ENCODE results near the gene AMOTL2.

AMOTL2 gene

DNA sequence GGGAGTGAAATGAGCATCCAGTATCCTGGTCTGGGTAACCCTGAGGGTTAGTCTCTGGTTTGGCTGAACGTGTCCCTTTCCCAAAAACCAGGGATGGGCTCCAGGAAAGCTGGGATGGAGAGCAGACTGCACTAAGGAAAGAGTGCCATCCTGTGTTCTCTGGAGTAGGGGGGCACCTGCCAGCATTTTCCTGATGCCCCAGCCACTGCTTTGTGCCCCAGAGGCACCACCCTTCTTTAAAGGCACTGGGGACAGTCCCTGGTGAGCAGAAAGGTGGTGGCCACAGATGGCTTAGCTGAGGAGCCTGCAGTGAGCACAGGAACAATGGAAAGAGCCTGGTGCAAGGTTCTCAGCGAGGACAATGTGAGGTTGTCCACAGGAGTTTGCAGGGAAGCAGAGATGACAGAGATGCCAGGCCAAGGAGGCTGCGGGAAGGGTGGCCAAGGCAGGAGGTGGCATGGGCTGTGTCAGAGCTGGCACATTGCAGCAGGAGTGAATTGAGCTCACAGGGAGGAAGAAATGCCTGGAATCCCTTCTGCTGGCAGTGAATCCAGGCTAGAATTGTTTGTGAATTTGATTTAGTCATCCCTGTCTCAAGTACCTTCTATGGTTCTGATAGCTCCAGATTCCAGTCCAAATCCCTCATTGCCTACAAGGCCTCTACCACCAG is 39.9 kb downstream of the AMOTL2 start:
- DNase-seq (ENCODE audit: low read depth in 2 of 2), result no peak

DNA sequence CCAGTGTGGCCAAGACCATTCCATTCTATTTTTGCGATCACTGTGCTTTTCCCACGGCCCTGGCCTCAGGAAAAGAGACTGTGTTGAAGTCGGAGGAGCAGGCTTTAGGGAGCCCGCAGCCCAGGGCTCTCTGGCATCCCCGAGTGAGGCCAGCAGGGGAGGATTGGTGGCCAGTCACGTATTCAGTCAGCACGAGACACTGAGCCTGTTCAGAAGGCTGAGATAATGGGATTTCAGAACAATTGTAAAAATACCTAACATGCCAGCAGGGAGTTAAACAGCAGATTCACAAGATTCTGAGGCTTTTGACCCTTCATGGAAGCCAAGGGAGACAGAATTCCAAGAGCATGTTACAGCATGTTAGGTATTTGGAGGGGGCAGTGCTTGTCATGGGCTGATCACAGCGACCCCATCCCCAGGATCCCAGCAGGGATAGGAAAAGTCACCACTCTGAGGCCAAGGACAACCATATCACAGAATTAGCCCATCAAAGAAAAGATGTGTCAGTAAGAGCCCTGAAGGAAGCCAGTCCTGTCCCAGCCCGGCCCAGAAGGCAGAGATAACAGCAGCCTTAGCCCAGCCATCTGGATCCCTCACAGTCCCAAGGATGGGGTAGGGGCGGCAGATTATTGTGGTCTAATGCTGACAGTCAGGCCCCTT is 40.6 kb downstream of the AMOTL2 start:
- DNase-seq (ENCODE audit: low read depth in 2 of 2), result no peak

DNA sequence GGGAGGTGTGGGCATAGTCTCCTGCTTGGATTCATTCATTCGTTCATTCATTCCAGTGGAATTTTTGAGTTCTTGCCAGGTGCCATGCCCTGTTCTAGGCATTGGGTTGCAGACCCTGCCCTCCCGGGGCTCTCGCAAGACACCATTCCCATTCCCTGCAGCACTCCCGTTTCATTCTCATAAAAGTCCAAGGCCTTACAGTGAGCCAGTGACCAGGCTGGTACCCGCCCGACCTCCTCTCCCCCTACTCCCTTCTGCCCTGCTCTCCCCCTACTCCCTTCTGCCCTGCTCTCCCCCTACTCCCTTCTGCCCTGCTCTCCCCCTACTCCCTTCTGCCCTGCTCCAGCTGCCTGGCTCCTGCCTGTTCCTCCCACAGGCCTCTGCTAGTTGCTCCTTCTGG is 41.9 kb downstream of the AMOTL2 start:
- DNase-seq (ENCODE audit: low read depth in 2 of 2), result no peak

DNA sequence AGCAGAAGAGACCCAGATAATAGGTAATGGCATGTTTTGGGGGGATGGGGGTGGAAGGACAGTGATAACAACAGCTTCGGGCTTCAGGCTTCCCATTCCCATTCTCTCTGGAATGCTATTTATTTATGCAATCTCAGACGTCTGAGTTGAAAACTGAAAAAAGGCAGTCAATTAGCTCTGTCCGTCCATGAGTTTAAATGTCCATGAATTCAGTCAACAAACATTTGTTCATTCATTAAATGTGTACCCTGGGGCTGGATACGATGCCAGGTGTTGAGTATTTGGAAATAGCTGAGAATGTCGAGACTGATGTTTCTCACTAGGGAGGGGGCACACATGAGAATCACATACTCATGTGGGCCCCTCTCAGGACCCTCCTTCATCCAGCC is 42.4 kb downstream of the AMOTL2 start:
- DNase-seq (ENCODE audit: low read depth in 2 of 2), result no peak

GRCh38 chr3:134330883-134331810 is 43.1 kb downstream of the AMOTL2 start:
- DNase-seq (ENCODE audit: low read depth in 2 of 2), result no peak

DNA sequence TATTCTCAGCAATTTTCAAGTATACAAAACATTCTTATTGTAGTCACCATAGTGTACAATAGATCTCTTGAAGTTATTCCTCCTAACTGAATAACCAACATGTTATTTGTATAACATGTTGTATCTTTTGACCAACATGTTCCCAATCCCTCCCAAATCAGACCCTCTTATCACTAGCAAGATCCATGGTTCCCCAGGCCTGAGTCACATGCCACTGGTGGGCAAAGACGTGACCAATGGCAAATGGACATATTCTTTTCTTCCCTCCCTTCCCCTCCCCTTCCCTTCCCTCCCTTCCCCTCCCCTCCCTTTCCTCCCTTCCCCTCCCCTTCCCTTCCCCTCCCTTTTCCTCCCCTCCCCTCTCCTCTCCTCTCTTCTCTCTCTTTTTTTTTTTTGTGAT is 45.4 kb downstream of the AMOTL2 start:
- DNase-seq (ENCODE audit: low read depth in 2 of 2), result no peak

GRCh38 chr3:134328147-134328591 is 46.1 kb downstream of the AMOTL2 start:
- DNase-seq (ENCODE audit: low read depth in 2 of 2), result no peak

- no peak for DNase-seq (ENCODE audit: low read depth in 2 of 2)
Measured at GRCh38 chr3:134327594-134327975, 46.7 kb downstream of the AMOTL2 start.

- DNase-seq (ENCODE audit: low read depth in 2 of 2), result no peak
Measured at GRCh38 chr3:134326760-134327593, 47.3 kb downstream of the AMOTL2 start.

- no peak for DNase-seq (ENCODE audit: low read depth in 2 of 2)
Measured at GRCh38 chr3:134326126-134326525, 48.1 kb downstream of the AMOTL2 start.

DNA sequence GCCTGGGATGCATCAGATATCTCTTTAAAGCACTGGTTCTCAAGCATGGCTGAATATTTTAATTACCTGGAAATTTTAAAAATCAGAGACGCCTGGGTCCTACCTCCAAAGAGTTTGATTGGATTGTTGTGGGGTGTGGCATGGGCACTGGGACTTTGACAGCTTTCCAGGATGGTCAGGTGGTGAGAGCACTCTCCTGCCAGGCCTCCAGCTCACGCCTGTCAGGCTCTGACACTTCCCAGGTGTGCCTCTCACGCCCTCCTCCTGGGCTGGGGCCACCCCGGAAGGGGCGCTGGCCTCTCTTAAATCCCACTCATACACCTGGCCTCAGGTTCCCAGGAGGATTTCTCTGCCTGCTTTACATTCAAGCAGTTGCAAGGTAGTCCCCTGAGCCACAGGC is 48.5 kb downstream of the AMOTL2 start:
- no peak for DNase-seq (ENCODE audit: low read depth in 2 of 2)

DNA sequence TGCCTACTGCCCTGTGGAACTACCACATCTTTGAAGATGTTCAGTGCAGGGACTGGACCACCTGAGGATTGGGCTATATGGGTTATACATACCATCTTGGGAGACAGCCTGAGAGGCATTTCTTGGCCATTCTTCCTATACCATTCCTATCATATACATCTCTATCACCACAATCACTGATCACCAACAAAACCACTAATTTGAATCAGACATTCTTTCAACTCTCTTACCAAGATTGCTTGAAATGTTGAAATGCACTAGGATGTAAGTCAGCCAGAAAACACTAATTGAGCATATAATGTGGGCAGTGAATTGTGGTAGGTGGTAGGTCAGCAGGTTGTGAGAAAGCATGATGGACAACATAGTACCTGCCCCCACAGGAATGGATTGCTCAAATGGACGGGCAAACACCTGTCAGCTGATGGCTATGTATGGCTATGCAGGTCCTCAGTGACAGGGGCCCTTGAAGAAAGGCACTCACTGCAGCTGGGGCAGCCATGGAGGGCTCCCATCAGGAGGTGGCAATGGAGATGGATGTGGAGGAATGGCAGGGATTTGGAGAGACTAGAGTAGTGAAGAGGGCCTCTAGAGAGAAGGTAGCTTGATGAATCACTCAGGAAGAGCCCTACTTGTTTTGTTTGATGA is 49.1 kb downstream of the AMOTL2 start:
- no peak for DNase-seq (ENCODE audit: low read depth in 2 of 2)

- DNase-seq (ENCODE audit: low read depth in 2 of 2), result no peak
Measured at GRCh38 chr3:134323966-134324962, 50.0 kb downstream of the AMOTL2 start.

- no peak for DNase-seq (ENCODE audit: low read depth in 2 of 2)
Measured at GRCh38 chr3:134322286-134322685, 52.0 kb downstream of the AMOTL2 start.

DNA sequence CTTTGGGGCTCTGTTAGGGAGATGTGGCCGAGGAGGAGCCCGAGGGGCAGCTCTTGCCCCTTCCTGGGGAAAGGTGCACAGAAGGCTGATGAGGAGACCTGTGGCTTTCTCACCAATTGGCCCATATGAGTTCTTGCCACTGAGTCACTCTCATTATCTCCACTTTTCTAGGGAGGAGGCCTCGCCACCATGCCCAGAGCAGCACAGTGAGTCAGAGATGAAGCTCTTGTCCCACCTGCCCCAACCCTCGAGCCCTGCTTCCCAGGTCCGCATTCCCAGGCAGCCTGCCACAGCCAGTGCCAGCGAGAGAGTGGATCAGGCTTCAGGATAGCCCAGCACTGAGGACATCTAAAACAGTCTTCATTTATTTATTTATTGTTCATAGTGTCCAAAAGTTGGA is 53.5 kb downstream of the AMOTL2 start:
- no peak for DNase-seq (ENCODE audit: low read depth in 2 of 2)

- DNase-seq (ENCODE audit: low read depth in 2 of 2), result no peak
Measured at GRCh38 chr3:134319931-134320330, 54.3 kb downstream of the AMOTL2 start.

DNA sequence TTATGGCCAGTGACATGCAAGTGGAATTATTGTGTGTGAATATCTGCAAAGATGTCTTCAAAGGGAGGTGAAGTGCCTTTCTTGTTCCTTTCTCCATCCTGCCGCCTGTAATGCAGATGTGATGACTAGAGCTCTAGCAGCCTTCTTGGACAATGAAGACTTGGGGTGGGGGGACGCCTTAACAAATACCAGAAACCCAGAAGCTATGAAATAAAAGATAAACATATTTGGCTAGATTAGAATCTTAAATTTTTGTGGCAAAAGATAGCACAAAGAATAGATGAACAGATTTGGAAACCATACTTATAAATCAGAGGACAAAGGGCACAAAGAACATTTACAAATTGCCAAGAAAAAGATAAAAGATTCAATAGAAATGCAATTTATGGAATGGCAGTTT is 56.1 kb downstream of the AMOTL2 start:
- no peak for DNase-seq (ENCODE audit: low read depth in 2 of 2)

DNA sequence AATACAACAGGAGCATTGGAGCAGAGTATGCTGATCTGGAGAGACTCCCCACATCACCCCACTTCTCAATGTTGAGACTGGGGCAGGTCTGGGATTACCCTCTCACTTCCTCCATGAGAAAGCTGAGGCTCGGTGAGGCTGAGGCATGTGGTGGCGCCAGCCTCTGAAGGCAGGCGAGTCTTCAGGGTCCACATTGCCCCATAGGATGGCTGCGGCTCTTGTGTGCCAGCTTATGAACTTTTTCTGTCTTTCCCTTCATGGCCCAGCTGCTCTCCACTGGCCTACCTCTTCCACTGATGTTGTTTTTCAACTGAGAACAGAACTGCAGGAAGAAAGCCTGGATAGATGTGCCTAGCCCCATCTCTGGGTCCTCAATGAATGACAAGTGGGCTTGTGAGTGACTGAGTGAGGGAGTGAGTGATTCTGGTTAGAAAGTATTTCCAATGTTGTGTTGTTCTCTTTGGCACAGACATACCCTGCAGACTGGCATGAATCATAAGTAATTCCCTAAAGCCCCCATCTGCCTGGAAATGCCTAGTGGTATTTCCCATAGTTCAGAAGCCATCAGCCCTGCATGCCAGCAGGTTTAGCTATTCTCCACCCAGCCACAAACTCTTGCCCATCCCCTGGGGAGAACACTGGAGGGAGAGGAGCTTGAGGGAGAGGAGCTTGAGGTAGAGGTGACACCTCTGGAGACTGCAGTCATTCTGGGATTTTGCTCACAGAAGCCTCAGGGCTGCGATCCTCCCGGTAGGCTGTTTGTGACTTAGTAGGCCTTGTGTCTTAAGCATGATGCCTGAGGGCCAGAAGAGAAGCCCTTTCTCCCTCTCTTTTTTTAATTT is 56.9 kb downstream of the AMOTL2 start:
- no peak for DNase-seq (ENCODE audit: low read depth in 2 of 2)

All from stimulated activated CD8-positive, alpha-beta memory T cell treated with anti-CD3 and anti-CD28 coated beads, Interleukin-15, amount 100 ng/mL, for 48 hours (primary cell).